GM18867 (cell line): ENCODE data around the gene MED13.
"Not testable (repeated sequence)": the region's sequence is repeated elsewhere in the genome, so short reads cannot be mapped to it uniquely, and the experiment has no call there.

Experiments used
- ATAC-seq: cut with Tn5 transposase; IDR thresholded peaks from one replicate; pipeline ENCODE4 v1.9.1; 2021; ENCODE audit warnings: mild to moderate bottlenecking, moderate library complexity; ENCODE audit not compliant: unreplicated experiment

MED13 gene

DNA sequence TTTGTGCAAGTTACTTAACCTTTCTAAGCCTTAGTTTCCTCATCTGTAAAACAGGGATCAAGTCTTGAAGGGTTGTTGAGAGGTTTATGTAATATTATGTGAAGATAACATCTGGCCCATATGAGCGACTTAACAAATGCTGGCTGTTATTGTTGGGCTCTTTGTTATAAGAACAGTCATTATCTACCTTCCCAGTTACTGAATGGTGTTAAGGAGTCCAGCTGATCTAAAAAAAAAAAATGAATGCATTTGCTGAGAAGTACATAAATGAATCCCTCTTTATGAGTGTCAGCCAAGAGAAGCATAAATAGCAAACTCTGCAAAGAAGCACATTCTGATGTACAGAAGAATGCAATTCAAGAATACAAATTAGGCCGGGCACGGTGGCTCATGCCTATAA is 24.3 kb upstream of the MED13 start:
- ATAC-seq = no peak

DNA sequence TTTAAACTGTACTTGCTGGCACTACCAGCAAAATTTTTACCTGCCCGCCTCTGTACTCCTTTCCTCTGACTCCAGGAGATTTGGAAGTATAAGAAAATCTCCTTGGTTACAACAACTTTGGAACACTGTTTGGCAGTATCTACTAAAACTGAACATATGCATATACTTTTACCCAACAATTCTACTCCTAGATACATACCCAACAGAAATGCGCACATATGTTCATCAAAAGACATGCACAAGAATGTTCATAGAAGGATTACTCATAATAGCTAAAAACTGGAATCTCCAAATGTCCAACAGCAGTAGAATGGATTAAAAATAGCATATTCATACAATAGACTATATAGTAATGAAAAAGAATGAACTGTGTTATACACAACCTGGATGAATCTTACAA is 21.7 kb upstream of the MED13 start:
- ATAC-seq = no peak

DNA sequence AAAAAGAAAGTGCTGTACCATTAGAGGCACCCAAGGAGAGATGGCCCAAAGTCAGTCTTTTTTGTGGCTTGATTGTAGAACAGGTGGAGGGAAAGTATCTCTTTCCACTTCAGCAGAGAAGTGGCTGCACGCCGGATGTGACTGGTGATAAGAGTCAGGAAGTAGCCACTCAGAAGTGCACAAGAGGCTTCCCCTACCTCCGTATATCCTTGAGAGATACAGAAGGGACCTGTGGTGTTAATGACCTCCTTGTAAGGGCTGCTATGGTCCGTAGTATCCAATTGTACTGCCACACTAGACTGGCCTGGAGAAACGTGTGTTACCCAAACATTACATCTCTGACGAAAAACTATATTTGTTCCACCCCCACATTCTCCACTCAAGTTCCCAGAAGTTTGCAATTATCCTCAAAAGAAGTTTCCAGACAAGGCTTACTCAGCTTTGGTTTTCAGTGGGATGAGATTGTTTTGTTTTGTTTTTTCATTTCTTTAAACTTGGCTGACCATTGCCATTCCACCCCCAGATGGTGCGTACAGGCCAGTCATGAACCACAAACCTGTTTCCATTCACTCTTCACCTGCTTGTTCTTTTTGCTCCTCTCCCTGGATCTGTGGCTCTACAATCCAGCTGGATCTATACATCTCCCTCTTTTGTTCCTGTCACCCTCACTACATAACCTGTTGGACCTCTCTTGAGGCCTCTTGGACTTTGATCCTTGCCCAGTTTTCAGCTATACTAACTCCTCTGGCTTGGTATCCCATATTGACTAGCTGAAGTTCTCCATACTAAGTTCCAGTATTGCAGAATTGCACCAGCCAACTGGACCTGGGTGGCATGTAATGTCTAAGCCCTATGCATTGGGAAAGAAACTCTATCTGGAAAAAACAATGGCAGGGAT is 20.7 kb upstream of the MED13 start:
- ATAC-seq = no peak

DNA sequence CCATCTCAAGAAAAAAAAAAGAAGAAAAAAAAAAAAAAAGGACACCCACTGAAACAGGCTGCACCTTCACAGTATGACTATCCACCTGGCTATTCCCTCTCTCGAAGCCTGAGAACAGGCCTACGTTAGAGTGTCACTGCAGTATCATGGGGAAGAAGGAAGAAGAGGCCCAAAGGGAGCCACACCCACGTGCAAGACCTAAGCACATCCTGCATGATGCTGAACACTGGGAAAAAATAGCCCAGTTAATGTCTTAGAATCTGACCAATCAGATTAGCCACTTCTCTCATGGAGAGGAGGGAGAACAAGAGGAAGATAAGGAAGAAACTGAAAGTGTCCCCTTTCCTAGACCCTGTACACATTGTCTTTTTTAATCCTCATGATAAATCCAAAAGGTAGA is 19.5 kb upstream of the MED13 start:
- no peak for ATAC-seq

DNA sequence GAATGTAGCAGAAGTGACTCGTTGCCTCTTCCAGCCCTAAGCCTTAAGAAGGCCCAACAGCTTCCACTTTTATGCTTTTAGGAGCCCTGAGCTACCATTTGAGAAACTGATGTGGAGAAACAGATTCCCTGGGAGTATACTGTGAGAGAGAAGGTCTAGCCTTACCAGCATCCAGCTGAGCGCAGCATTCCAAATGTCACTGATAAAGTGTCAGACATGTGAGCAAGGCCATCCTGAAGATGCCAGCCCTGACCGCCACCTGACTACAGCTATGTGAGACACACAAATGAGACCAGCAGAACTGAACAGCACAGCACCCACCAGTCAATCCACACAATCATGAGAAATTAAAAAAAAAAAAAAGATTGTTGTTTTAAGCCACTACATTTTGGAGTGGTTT is 18.6 kb upstream of the MED13 start:
- ATAC-seq = no peak

DNA sequence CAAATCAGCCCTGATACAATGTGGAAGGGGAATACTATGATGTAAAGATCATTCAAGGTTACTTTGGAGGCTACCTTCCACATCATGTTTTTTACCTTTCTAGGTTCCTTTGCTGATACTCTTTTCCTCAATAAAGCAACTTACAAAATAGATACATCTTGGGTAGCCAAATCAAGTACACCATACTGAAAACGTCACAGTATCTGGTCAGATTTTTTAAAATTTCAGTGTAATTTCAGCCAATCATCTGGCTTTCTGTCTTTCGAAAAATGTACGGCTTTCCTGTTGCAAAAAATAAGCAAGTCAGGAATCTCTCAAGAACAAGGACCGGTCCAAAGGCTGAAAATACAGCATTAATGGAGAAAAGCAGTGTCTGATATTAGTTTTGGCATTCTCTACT is 15.6 kb upstream of the MED13 start:
- ATAC-seq = no peak

DNA sequence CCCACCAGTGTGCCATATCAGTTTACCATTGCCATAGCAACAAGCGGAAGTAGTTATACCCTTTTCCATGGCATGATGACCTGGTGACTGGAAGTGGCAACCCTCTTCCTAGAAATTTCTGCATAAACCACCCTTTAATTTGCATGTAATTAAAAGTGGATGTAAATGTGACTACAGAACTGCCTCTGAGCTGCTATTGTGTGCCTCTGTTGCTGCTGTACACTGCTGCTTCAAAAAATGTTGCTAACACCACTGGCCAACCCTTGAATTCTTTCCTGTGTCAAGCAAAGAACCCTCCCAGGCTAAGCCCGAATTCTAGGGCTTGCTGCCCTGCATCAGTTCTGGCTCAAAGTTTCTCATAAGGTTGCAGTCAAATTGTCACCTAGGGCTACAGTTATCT is 12.9 kb upstream of the MED13 start:
- ATAC-seq = no peak

DNA sequence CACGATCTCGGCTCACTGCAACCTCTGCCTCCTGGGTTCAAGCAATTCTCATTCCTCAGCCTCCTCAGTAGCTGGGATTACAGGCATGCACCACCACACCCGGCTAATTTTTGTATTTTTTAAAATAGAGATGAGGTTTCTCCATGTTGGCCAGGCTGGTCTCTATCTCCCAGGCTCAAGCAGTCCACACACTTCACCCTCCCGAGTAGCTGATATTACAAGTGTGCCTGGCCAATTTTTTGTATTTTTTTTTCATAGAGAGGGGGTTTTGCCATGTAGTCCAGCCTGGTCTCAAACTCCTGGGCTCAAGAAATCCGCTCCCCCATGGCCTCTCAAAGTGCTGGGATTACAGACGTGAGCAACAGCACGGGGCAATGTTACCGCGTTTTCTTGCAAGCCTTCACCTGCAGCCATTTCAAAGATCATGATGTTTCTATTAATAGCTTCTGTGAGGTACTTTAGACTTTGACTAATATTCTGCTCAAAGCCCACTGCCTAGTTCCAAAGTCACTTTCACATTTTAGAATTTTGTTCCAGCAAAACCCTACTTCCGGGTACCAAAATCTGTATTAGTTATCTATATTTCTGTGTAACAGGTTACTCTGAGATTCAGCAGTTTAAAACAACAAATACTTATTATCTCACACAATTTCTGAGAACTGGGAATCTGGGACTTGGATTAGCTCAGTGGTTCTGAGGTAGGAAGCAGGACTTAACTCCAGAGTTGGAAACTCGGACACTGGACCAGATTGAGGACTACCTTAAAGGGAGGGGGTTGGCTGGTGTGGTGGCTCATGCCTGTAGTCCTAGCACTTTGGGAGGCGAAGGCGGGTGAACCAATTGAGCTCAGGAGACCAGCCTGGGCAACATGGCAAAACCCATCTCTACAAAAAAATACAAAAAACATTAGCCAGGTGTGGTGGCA is 12.0 kb upstream of the MED13 start:
- ATAC-seq = no peak

DNA sequence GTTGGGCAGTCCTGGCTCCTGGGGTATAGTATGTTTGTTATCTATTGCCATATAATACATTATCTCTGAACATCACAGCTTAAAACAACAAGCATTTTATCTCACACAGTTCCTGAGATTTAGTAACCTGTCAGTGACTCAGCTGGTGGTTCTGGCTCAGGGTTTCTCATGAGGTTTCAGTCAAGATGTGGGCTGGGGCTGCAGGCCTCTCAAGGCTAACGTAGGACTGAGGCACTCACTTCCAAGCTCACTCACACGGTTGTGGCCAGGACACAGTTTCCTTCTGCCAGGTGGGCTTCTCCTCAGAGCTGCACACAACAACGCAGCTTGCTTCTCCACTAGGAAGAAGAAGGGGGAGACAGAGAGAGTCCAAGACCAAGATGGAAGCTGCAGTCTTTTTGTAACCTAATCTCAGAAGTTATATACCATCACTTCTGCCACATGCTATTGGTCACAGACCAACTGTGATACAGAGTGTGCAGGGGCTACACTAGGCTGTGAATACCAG is 10.3 kb upstream of the MED13 start:
- ATAC-seq = no peak

DNA sequence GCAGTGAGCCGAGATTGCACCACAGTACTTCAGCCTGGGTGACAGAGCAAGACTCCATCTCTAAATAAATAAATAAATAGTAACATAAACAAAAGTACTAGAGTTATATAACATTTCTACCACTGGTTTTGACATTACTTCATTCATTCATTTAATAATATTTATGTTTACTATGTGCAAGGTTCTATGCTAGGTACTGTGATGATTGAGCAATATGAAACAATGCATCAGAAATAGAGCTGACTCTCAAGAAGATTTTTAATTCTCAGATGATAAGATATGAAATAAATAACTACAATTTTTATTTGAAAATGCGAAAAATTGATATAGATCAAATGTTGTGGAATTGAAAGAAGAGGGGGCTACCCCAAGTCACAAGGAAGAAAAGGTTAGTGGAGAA is 8.9 kb upstream of the MED13 start:
- no peak for ATAC-seq

DNA sequence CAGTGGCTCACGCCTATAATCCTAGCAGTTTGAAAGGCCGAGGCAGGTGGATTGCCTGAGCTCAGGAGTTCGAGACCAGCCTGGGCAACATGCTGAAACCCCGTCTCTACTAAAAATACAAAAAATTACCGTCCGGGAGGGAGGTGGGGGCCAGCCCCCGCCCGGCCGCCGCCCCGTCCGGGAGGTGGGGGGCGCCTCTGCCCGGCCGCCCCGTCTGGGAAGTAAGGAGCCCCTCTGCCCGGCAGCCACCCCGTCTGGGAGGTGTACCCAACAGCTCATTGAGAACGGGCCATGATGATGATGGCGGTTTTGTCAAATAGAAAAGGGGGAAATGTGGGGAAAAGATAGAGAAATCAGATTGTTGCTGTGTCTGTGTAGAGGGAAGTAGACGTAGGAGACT is 7.8 kb upstream of the MED13 start:
- not testable (repeated sequence) for ATAC-seq

DNA sequence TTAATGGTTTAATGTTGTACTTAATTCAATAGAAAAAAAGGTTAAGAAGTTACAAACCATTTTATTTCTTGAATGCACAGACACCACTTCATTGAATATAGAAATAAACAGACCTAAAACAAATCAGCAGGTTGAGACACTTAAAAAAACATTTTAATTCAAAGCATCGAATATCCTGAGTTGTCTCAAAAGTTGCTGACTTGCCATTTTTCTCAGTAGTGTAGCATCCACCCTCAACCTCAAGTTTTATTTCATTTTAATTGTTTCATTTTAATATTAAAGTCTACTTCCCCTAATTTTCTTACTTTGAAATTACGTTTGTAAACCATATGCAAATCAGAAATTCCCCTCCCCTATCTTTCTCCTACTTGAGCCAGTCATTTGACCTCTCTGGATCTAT is 5.8 kb upstream of the MED13 start:
- ATAC-seq = no peak

DNA sequence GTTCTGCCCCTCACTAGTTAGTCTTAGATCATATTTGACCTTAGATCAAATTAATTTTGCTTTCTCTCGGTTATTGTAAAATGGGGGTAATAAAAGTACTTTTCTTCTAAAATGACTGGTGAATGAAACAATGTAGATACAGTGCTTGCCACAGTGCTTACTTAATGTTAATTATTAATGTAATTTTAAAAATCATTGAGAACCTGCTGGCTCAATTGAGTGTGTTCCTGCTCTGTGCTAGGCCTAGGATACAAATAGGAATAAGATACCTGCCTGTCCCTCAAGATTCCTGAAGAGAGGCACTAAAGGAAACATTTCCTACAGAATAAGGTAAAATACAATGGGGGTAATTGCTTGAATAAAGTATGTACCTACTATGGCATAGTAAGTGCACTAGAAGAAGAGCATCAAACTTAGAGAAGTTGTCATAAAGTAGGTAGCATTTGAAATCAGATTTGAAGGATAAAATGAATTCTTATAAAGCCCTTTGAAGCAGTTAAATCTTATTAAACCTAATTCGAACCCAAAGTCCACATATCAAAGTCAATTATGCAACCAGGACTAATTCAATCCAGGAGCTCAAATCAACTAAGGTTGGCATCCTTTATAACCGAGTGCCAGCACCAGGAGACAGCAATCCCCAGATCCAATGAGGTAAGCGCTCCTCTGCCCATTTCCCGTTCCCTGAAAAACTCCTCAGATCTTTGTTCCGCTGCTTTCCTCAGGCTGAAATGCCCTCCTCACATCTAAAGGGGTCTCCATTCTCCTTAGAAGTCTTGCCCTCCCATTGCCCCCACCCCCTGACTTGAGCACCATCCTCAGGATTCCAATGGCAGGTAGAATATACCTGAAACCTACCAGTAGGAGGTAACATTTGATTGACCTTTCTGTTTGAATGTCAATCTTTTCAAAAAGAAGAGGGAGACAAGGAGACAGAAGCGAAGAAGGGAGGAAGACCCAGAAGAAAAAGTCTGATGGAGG is 2.4 kb upstream of the MED13 start:
- ATAC-seq = no peak

DNA sequence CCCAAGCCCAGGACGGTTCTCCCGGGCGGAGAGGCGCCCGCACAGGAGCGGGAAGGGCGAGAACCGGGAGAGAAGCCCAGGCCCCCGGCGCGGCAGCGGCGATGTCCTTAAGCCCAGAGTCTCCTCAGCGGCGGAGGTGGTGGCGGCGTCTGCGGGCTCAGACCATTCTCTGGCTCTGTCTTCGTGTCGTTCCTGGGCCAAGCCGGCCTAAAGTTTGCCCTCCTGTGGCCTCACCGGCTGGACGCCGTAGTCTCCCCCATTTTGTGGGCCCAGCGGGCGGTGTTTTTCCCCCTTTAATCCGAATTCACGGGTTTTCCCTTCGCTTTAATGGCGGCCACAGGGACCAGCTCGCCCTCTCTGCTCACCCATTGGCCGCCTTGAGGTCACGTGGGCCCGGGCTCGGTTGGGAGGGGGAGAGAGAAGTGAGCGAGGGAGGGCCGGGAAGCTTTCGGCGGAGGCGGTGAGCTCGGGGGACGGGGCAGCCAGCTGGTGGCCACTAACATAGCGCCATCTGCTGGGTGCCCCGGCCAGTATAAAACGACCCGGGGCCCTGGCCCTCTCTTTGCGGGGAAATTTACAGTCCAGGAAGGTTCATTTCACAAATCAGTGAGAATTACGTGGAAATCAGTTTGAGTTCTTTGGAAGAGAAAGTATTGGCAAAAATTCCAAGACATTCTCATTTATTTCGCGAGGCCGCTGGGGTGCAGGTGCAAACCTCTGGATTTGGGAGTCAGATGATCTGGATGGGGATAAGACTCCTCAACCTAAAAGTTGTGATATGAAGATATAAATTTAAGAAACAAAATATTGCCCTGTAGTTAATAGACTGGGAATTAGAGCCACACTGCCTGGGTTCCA is 762 bp upstream of the MED13 start:
- ATAC-seq = peak; percentile 91

DNA sequence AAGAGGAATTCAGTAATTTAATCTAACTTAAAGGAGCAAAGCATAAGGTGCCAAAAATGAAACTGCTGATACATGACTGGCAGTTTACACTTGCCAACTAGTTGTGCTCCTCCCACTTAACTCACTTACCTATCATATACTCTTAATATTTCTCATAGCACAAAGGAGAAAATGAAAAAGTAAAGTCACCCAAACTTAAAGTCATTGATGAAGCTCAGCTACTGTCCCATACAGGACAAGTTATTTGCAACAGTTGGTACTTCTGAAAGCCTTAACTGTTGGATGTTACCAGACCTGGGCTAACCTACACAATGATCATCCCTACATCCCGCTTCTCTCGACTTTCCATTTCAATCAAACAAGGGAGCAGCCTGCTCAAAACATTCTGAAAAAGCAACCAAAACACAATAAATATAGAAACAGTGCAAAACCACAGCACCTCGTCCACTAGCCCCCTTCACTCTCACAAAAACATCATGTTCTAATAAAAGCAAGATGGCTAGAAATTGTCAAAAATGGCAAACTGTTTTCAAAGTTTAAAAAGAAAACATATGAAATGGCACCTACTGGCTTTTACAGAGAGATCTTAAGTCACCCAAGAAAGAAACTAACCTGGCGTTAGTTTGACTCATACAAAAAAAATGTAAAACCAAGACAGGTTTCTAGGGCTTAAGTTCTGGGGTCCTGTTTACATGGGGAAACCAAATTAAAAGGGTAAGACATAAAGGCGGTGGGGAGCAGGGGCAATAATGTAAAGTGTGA is 868 bp downstream of the MED13 start:
- peak; percentile 1 for ATAC-seq

DNA sequence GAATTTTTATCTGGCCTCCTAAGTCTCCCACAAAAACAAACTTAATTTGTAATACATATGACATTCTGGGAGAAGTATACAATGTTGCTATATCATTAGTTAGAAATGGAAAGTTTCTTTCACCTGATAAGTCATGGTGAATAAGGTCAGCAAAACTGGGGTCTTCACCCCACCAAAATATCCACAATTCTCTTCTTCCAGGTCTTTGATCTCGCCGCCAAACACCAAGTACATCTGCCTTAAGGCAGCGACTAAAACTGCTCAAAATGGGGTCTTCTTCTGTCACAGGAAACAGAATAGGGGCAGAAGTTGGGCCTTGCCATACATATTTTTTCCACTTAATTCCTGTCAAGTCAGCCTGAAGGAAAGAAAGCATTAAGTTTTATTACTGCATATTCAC is 2.1 kb downstream of the MED13 start:
- ATAC-seq = no peak

DNA sequence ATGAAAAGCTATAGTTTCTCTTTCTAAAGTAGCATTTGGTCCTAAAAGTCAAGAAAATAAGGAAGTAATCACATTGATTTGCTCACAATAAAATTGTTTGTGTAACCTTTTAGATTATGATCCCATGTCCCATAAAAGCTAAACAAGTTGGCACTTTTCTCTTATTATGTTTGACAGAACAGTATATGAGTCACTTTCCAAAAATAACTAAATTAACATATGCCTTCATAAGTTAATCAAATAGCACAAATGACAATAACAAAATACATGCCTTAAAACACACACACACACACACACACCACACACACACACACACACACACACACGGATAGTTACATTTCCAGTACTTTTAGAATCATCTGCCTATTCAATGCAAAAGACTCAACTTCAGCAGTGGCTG is 2.8 kb downstream of the MED13 start:
- ATAC-seq = no peak

DNA sequence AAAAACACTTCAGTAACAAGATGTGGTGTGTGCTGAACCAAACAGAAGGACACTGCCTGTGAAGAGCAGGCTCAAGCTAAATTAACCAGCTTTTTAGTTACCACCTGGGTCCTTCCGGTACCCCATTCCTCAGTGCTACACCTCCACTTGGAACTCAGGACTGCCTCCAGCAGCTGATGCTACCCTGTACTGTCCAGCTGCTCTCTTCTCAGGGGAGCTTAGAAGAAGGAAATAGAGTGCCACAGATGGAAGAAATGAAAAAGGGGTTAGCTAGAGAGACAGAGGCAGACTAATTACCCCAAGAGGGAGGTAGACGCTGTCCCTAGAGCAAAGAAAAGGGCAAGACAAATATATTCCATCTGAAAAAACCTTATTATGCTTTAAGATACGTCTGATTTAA is 5.7 kb downstream of the MED13 start:
- ATAC-seq = no peak

DNA sequence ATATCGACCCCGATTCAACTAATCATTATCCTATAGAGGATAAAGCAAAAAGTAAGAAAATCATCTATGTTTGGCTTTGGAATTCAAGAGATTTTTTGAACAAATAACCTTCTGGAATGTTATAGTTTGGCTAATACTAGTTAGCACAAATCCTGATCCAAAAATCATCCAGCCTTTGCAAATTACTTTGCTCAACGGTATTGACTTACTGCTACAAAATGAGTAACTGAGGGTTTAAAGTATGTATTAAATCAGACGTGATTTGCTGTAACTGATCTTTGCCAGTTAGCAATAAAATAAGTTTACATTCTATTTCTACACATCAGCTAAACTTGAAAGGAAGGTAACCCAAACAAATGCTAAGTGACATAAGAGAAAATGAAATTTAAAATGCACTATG is 6.5 kb downstream of the MED13 start:
- no peak for ATAC-seq
